ENCODE measurements around the gene PGM5. TPM values are rescaled to one million over a fixed set of nuclear protein-coding genes. Genes with fewer than 3 reads are reported as not detected.

The PGM5 gene
- total RNA-seq, 1 experiment from 2014 or later: not detected

- no peak for DNase-seq
- BruUV-seq (replicated peaks): no TSS peak
- Histone ChIP-seq H4K20me1 (ENCODE audit: insufficient read depth) (no peaks in the 10 kb centered on the region), H3K4me1 (replicated peaks; ENCODE audit: insufficient read depth) (no peaks in the 10 kb centered on the region), H2AFZ (no peak overlapping the region), H3K9me3 (ENCODE audit: insufficient read depth, low read depth) (no peaks in the 10 kb centered on the region), H3K79me2 (ENCODE audit: low read depth) (no peaks in the 10 kb centered on the region), H3K36me3 (ENCODE audit: low read depth) (no peaks in the 10 kb centered on the region), H3K4me2 (no peak overlapping the region), H3K27ac (no peak overlapping the region), H3K4me3 (no peak overlapping the region), H3F3A (ENCODE audit: insufficient read depth, low read depth) (no peaks in the 10 kb centered on the region), H3K9me2 (ENCODE audit: insufficient read depth) (no peaks in the 10 kb centered on the region), H3K27me3 (ENCODE audit: insufficient read depth, low read depth) (peaks cover 37% of the 10 kb centered on the region)
- TF ChIP-seq EZH2 (IDR thresholded peaks at IDR 0.05; ENCODE audit: low read depth) (no peak), CTCF (conservative IDR thresholded peaks at IDR 0.05) (no peak)
- POLR2A ChIA-PET (ENCODE audit: unreplicated experiment): no interaction called here
- intact Hi-C loops (cut with micrococcal nuclease; ENCODE audit: unreplicated experiment): no loop called here
- CTCF ChIA-PET: no interaction called here
Observed at GRCh38 chr9:68493541-68493940, 137.1 kb downstream of the PGM5 start.

GRCh38 chr9:68493958-68494577, 137.7 kb downstream of the PGM5 start:
- no peaks in the 10 kb centered on the region for H3K79me2 ChIP-seq (ENCODE audit: low read depth)
- POLR2A ChIA-PET (ENCODE audit: unreplicated experiment): no interaction called here
- H3K36me3 ChIP-seq (ENCODE audit: low read depth): no peaks in the 10 kb centered on the region
- peaks cover 37% of the 10 kb centered on the region for H3K27me3 ChIP-seq (ENCODE audit: insufficient read depth, low read depth)
- H3K27ac ChIP-seq: no peak overlapping the region
- no peaks in the 10 kb centered on the region for H3F3A ChIP-seq (ENCODE audit: insufficient read depth, low read depth)
- intact Hi-C loops (cut with micrococcal nuclease; ENCODE audit: unreplicated experiment): no loop called here
- no peaks in the 10 kb centered on the region for H3K9me3 ChIP-seq (ENCODE audit: insufficient read depth, low read depth)
- DNase-seq: no peak
- no peak overlapping the region for H2AFZ ChIP-seq
- TF ChIP-seq CTCF (conservative IDR thresholded peaks at IDR 0.05): no peak
- TF ChIP-seq EZH2 (IDR thresholded peaks at IDR 0.05; ENCODE audit: low read depth): no peak
- BruUV-seq (replicated peaks): no TSS peak
- CTCF ChIA-PET: no interaction called here
- no peaks in the 10 kb centered on the region for H3K9me2 ChIP-seq (ENCODE audit: insufficient read depth)
- H4K20me1 ChIP-seq (ENCODE audit: insufficient read depth): no peaks in the 10 kb centered on the region
- no peak overlapping the region for H3K4me3 ChIP-seq
- no peaks in the 10 kb centered on the region for H3K4me1 ChIP-seq (replicated peaks; ENCODE audit: insufficient read depth)
- H3K4me2 ChIP-seq: no peak overlapping the region

- Histone ChIP-seq H3K4me3 (no peak overlapping the region), H3K27ac (no peak overlapping the region), H3F3A (ENCODE audit: insufficient read depth, low read depth) (no peaks in the 10 kb centered on the region), H3K79me2 (ENCODE audit: low read depth) (no peaks in the 10 kb centered on the region), H3K4me2 (no peak overlapping the region), H3K4me1 (replicated peaks; ENCODE audit: insufficient read depth) (no peaks in the 10 kb centered on the region), H3K9me2 (ENCODE audit: insufficient read depth) (no peaks in the 10 kb centered on the region), H3K9me3 (ENCODE audit: insufficient read depth, low read depth) (no peaks in the 10 kb centered on the region), H3K27me3 (ENCODE audit: insufficient read depth, low read depth) (peaks cover 31% of the 10 kb centered on the region), H4K20me1 (ENCODE audit: insufficient read depth) (no peaks in the 10 kb centered on the region), H3K36me3 (ENCODE audit: low read depth) (no peaks in the 10 kb centered on the region), H2AFZ (no peak overlapping the region)
- intact Hi-C loops (cut with micrococcal nuclease; ENCODE audit: unreplicated experiment): no loop called here
- no TSS peak for BruUV-seq (replicated peaks)
- ChIA-PET POLR2A (ENCODE audit: unreplicated experiment) (no interaction called here), CTCF (no interaction called here)
- no peak for DNase-seq
- TF ChIP-seq CTCF (conservative IDR thresholded peaks at IDR 0.05) (no peak), EZH2 (IDR thresholded peaks at IDR 0.05; ENCODE audit: low read depth) (no peak)
Observed at GRCh38 chr9:68495247-68495646, 138.8 kb downstream of the PGM5 start.
